ENCODE results near the gene SLC25A26.

- TF ChIP-seq CTCF (IDR thresholded peaks at IDR 0.05): no peak
- TF ChIP-seq POLR2A (IDR thresholded peaks at IDR 0.05): no peak
- no peak for TF ChIP-seq POLR2AphosphoS5 (IDR thresholded peaks at IDR 0.05)
Observed at GRCh38 chr3:66186545-66186944, 34.3 kb upstream of the SLC25A26 start.

Measured in gastroesophageal sphincter (tissue), 3 donors.